ENCODE results near the gene APOL1. TPM values are rescaled to one million over a fixed set of nuclear protein-coding genes. Genes with fewer than 3 reads are reported as not detected.
A peak's percentile ranks its signal among the peaks of the same experiment; 100 is the strongest.
"Not testable (repeated sequence)": the region's sequence is repeated elsewhere in the genome, so short reads cannot be mapped to it uniquely, and the experiment has no call there.

APOL1 gene
- total and polyA plus RNA-seq, 2 donors (not counting 1 experiment from before 2014, with no cell fraction given), result 3.3 to 11.2 TPM

DNA sequence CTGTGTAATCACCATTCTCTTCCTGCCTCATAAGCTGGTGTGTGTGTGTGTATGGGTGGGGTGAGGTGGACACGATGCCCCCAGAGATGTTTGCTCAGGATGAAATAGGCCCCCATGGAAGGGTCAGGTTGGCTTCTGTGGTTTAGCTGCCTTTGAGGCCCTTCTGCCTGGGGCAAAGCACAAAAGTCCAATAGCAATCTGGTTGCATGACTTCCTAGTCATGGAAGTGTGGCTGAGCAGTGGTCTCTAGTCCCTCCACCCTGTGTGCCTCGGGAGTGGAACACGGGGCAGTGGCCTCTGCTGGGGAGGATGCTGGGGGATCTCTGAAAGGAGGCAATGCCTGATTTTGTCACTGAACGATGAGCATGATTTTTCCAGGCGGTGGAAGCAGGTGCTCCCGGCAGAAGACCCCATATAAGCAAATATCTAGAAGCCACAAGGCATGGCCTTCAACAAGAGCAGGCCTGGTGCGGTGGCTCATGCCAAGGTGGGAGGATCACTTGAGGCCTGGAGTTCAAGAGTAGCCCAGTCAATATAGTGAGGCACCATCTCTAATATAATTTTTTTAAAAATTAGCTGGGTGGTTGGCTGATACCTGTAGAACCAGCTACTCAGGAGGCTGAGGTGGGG, 839 bp upstream of the APOL1 start:
- H3K4me2 ChIP-seq (replicated peaks; ENCODE audit: low read depth, low read length, poor library complexity, severe bottlenecking), result peak overlapping the region; percentile 72
- WGBS (ENCODE audit: insufficient coverage), result 100% methylated on average over 2 of the region's 7 CpGs
- H3K9ac ChIP-seq (ENCODE audit: low read length); H3K27ac ChIP-seq (ENCODE audit: low read length in 2 of 2); ATAC-seq (ENCODE audit: low read depth); H3K9me3 Mint-ChIP-seq (ENCODE audit: insufficient read depth); H3K27me3 Mint-ChIP-seq; H3K27me3 ChIP-seq (replicated peaks in 1 of 4; ENCODE audit: control extremely low read depth in 1 of 4, control insufficient read depth in 3 of 4, insufficient read depth in 4 of 4, low read length in 3 of 4); H3K4me3 Mint-ChIP-seq; H3K9me3 ChIP-seq (ENCODE audit: control extremely low read depth in 1 of 3, control insufficient read depth in 2 of 3, insufficient read depth in 1 of 3, low read length in 2 of 3); intact Hi-C loops (cut with micrococcal nuclease); DNase-seq; H3K36me3 ChIP-seq (replicated peaks in 1 of 2; ENCODE audit: control extremely low read depth in 1 of 2, control insufficient read depth in 1 of 2, extremely low read depth in 1 of 2, insufficient read depth in 2 of 2, low read length in 1 of 2); H4K20me1 ChIP-seq (ENCODE audit: control insufficient read depth, insufficient read depth, low read length, poor library complexity, severe bottlenecking): not testable (repeated sequence)
- H3K79me2 ChIP-seq (ENCODE audit: control insufficient read depth, insufficient read depth, low read length), result peaks cover 13% of the 10 kb centered on the region
- peak overlapping the region; percentile 80 for H2AFZ ChIP-seq (ENCODE audit: insufficient read depth, low read depth, low read length, poor library complexity, severe bottlenecking)
- peak overlapping the region in 1 of 5 experiments; percentile 60 for H3K4me3 ChIP-seq (ENCODE audit: control extremely low read depth in 1 of 5, extremely low read depth in 1 of 5, insufficient read depth in 1 of 5, low read depth in 2 of 5, low read length in 4 of 5)
- CTCF ChIA-PET, result interaction anchor here (3.8 kb wide), 1 partner anchor 12 kb away, joined by 22 read pairs; the partner anchor contains the start of gene APOL2
- H3K4me1 Mint-ChIP-seq, result peaks cover 31% of the 10 kb centered on the region
- peaks cover 11 to 16% of the 10 kb centered on the region in 2 donors for H3K4me1 ChIP-seq (ENCODE audit: control insufficient read depth in 2 of 2, insufficient read depth in 2 of 2, low read length in 2 of 2)
- POLR2A ChIA-PET, result interaction anchor here (2.7 kb wide), 1 partner anchor 12 kb away, joined by 9 read pairs; the partner anchor contains the start of gene APOL2
- H3K27ac Mint-ChIP-seq, result peak overlapping the region; percentile 59

DNA sequence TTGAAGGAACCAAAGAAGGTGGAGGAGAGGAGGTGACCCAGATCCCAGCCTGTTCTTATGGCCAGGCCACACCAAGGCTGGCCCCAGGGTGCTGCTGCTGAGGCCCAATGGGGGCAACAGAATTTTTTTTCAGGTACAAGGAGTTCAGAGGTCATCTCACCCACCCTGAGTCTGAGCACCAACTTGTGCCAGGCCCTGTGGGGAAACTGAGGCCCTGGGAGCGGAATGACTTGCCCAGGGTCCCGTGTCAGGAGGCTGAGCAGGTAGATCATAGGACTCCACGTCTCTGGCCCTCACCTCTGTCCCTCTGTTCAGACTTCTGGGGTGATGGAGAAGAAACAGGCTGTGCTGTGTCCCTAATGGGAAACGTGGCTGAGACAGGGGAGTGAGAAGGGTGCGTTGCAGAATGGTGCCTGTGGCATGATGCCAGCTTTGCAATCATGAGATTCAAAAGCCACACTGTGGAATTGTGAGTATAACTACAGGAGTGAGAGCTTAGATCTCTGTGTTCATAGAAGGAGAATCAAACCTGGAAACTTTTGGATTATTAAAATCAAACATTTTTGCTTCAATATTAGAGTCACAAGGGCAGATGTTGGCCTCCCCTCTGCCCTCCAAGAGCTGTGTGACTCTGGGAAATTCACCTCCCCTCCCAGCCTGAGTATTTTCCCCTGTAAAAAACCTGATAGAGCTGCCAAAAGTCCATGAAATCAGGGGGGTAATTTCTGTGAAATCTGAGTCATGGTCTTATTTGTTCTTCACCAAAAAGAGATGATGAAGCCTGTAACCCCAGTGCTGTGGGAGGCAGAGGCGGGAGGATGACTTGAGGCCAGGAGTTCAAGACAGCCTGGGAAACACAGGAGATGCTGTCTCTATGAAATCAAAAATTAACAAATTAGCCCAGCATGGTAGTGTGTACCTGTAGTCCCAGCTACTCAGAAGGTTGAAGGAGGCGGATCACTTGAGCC, 874 bp downstream of the APOL1 start:
- Histone ChIP-seq H3K4me3 (ENCODE audit: control extremely low read depth in 1 of 5, extremely low read depth in 1 of 5, insufficient read depth in 1 of 5, low read depth in 2 of 5, low read length in 4 of 5) (peak overlapping the region; percentile 60 to 80 (median 74)), H3K36me3 (replicated peaks in 1 of 2; ENCODE audit: control extremely low read depth in 1 of 2, control insufficient read depth in 1 of 2, extremely low read depth in 1 of 2, insufficient read depth in 2 of 2, low read length in 1 of 2) (peaks cover 0 to 6% of the 10 kb centered on the region in 2 experiments), H4K20me1 (ENCODE audit: control insufficient read depth, insufficient read depth, low read length, poor library complexity, severe bottlenecking) (no peaks in the 10 kb centered on the region), H3K27ac (ENCODE audit: low read length in 2 of 2) (peak overlapping the region; percentile 68 to 70), H3K27me3 (replicated peaks in 1 of 4; ENCODE audit: control extremely low read depth in 1 of 4, control insufficient read depth in 3 of 4, insufficient read depth in 4 of 4, low read length in 3 of 4) (no peaks in the 10 kb centered on the region), H2AFZ (ENCODE audit: insufficient read depth, low read depth, low read length, poor library complexity, severe bottlenecking) (peak overlapping the region; percentile 80), H3K9me3 (ENCODE audit: control extremely low read depth in 1 of 3, control insufficient read depth in 2 of 3, insufficient read depth in 1 of 3, low read length in 2 of 3) (peaks cover 0 to under 1% (median 0%) of the 10 kb centered on the region in 3 donors), H3K9ac (ENCODE audit: low read length) (peak overlapping the region; percentile 73), H3K4me2 (replicated peaks; ENCODE audit: low read depth, low read length, poor library complexity, severe bottlenecking) (peak overlapping the region; percentile 72), H3K79me2 (ENCODE audit: control insufficient read depth, insufficient read depth, low read length) (peaks cover 16% of the 10 kb centered on the region), H3K4me1 (ENCODE audit: control insufficient read depth in 2 of 2, insufficient read depth in 2 of 2, low read length in 2 of 2) (peaks cover 15 to 21% of the 10 kb centered on the region in 2 donors)
- Mint-ChIP-seq H3K9me3 (ENCODE audit: insufficient read depth) (no peaks in the 10 kb centered on the region), H3K27me3 (no peaks in the 10 kb centered on the region), H3K4me3 (peak overlapping the region; percentile 95), H3K4me1 (peaks cover 38% of the 10 kb centered on the region), H3K27ac (peak overlapping the region; percentile 92)
- intact Hi-C loops (cut with micrococcal nuclease), result loop anchor here (1.0 kb wide), 1 partner anchor 15 kb away; the partner anchor contains the start of gene APOL2
- ATAC-seq (ENCODE audit: low read depth), result no peak
- ChIA-PET POLR2A (interaction anchor here (2.7 kb wide), 1 partner anchor 14 kb away, joined by 9 read pairs; the partner anchor contains the start of gene APOL2), CTCF (interaction anchor here (0.9 to 3.8 kb wide), 3 partner anchors 14 to 33 kb away, joined by 3 to 22 read pairs (median 3); partner anchors contain the start of gene APOL2)
- DNase-seq, result no peak
- 55% methylated on average over 7 of the region's 7 CpGs for WGBS (ENCODE audit: insufficient coverage)
- TF ChIP-seq EZH2 (IDR thresholded peaks at IDR 0.05; ENCODE audit: borderline replicate concordance, insufficient read depth, low read depth, low read length, poor library complexity, severe bottlenecking), result no peak
- TF ChIP-seq, protein P1, sequence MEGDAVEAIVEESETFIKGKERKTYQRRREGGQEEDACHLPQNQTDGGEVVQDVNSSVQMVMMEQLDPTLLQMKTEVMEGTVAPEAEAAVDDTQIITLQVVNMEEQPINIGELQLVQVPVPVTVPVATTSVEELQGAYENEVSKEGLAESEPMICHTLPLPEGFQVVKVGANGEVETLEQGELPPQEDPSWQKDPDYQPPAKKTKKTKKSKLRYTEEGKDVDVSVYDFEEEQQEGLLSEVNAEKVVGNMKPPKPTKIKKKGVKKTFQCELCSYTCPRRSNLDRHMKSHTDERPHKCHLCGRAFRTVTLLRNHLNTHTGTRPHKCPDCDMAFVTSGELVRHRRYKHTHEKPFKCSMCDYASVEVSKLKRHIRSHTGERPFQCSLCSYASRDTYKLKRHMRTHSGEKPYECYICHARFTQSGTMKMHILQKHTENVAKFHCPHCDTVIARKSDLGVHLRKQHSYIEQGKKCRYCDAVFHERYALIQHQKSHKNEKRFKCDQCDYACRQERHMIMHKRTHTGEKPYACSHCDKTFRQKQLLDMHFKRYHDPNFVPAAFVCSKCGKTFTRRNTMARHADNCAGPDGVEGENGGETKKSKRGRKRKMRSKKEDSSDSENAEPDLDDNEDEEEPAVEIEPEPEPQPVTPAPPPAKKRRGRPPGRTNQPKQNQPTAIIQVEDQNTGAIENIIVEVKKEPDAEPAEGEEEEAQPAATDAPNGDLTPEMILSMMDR (IDR thresholded peaks at IDR 0.05), result no peak

DNA sequence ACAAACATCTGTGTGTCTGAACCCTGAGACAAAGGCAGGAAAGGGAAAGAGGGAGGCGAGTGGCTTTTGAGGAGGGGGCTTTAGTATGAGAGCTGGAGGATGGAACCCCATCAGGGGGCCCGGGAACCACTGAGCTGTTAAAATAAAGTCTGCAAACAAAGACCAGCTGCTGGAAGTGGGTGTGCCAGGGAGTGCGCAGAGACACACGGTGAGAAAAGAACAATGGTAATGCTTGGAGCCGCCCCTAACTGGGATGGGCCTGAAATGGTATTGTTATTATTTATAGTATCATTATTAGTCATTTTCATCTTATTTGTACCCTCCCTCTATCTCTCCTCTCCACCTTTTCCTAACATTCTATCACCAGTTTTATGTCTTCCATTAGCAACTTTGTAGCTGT, 2.6 kb downstream of the APOL1 start:
- H2AFZ ChIP-seq (ENCODE audit: insufficient read depth, low read depth, low read length, poor library complexity, severe bottlenecking); H3K27me3 ChIP-seq (replicated peaks in 1 of 4; ENCODE audit: control extremely low read depth in 1 of 4, control insufficient read depth in 3 of 4, insufficient read depth in 4 of 4, low read length in 3 of 4); H3K9ac ChIP-seq (ENCODE audit: low read length); H3K4me2 ChIP-seq (replicated peaks; ENCODE audit: low read depth, low read length, poor library complexity, severe bottlenecking); POLR2A ChIA-PET; H4K20me1 ChIP-seq (ENCODE audit: control insufficient read depth, insufficient read depth, low read length, poor library complexity, severe bottlenecking); H3K4me3 ChIP-seq (ENCODE audit: control extremely low read depth in 1 of 5, extremely low read depth in 1 of 5, insufficient read depth in 1 of 5, low read depth in 2 of 5, low read length in 4 of 5); H3K27ac ChIP-seq (ENCODE audit: low read length in 2 of 2); DNase-seq; H3K27ac Mint-ChIP-seq; H3K9me3 Mint-ChIP-seq (ENCODE audit: insufficient read depth); H3K9me3 ChIP-seq (ENCODE audit: control extremely low read depth in 1 of 3, control insufficient read depth in 2 of 3, insufficient read depth in 1 of 3, low read length in 2 of 3); intact Hi-C loops (cut with micrococcal nuclease); H3K4me3 Mint-ChIP-seq; CTCF ChIA-PET; H3K27me3 Mint-ChIP-seq; ATAC-seq (ENCODE audit: low read depth): not testable (repeated sequence)
- peaks cover 16% of the 10 kb centered on the region for H3K79me2 ChIP-seq (ENCODE audit: control insufficient read depth, insufficient read depth, low read length)
- no CpG with 5 or more reads among the region's 5 CpGs for WGBS (ENCODE audit: insufficient coverage)
- peaks cover 0 to 14% of the 10 kb centered on the region in 2 experiments for H3K36me3 ChIP-seq (replicated peaks in 1 of 2; ENCODE audit: control extremely low read depth in 1 of 2, control insufficient read depth in 1 of 2, extremely low read depth in 1 of 2, insufficient read depth in 2 of 2, low read length in 1 of 2)
- peaks cover 17 to 27% of the 10 kb centered on the region in 2 donors for H3K4me1 ChIP-seq (ENCODE audit: control insufficient read depth in 2 of 2, insufficient read depth in 2 of 2, low read length in 2 of 2)
- peaks cover 40% of the 10 kb centered on the region for H3K4me1 Mint-ChIP-seq

All from B cell (primary cell).